GM18951 (cell line): ENCODE data around the gene MRPL11.
"Not testable (repeated sequence)": the region's sequence is repeated elsewhere in the genome, so short reads cannot be mapped to it uniquely, and the experiment has no call there.

Experiments
- POLR2A ChIP-seq: IDR thresholded peaks from 4 replicates; pipeline ENCODE4 v1.6.1; 2011; ENCODE audit warnings: mild to moderate bottlenecking; ENCODE audit not compliant: insufficient read length, insufficient read depth; ENCODE audit errors: extremely low read depth
- in situ Hi-C: fragments of 300-500 bp; cut with MboI; formaldehyde crosslinking; loops from one replicate; pipeline ENCODE4 v1.12.0; 2022; ENCODE audit warnings: low sequenced_read_pairs, mixed read lengths, inconsistent platforms; ENCODE audit not compliant: unreplicated experiment

Gene MRPL11

GRCh38 chr11:66462911-66463310 lies 24.3 kb upstream of the MRPL11 start:
- in situ Hi-C loops, result no loop called here
- no peak for TF ChIP-seq POLR2A

DNA sequence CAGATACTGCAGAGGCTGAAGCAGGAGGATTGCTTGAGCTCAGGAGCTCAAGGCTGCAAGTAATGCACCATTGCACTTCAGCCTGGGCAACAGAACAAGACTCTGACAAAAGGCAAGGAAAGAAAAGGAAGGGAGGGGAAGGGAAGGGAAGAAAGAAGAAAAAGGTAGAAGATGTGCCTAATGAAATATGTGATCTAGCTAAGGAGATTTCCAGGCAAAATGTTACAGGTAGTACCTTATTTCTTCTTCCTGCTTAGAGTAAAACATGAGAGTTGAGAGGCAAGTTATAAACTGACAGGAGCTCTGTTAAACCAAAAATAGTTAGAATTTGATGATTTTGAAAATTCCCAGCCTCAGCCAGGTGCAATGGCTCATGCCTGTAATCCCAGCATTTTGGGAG lies 23.4 kb upstream of the MRPL11 start:
- in situ Hi-C loops, result no loop called here
- TF ChIP-seq POLR2A, result no peak

- in situ Hi-C loops, result no loop called here
- no peak for TF ChIP-seq POLR2A
These were observed 20.6 kb upstream of the MRPL11 start for GRCh38 chr11:66459138-66459778.

- TF ChIP-seq POLR2A, result no peak
- in situ Hi-C loops, result no loop called here
These were observed 19.2 kb upstream of the MRPL11 start for GRCh38 chr11:66457826-66458225.

GRCh38 chr11:66454828-66455227 lies 16.2 kb upstream of the MRPL11 start:
- no peak for TF ChIP-seq POLR2A
- in situ Hi-C loops, result no loop called here

- in situ Hi-C loops, result no loop called here
- no peak for TF ChIP-seq POLR2A
These were observed 15.6 kb upstream of the MRPL11 start for GRCh38 chr11:66454247-66454646.

DNA sequence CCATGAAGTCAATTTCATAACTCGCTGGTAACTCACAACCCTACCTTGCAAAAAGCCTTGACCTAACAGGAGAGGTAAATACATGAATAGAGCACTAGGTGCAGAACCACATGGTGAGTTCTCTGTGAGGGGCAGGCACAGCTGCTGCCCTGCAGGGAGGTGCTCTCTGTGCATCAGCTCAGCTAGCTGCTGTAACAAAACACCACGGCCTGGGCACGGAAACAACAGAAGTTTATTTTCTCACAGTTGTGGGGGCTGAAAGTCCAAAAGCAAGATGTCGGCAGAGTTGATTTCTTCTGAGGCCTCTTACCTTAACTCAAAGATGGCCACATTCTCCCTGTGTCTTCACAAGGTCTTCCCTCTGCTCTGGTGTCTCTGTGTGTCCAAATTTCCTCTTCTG lies 13.0 kb upstream of the MRPL11 start:
- TF ChIP-seq POLR2A, result no peak
- in situ Hi-C loops, result no loop called here

DNA sequence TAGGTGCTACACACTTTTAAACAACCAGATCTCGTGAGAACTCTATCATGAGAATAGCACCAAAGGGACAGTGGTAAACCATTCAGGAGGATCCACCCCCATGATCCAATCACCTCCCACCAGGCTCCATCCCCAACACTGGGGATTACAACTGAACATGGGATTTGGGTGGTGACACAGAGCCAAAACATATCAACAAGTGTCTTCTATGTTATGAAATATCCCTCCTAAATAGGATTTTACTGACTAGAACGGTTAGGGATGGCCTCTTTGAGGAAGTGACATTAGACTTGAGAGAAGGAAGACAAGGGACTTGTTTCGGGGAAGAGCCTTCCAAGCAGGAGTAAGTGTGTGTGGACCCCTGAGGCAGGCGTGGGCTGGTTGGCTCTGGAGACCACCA lies 11.9 kb upstream of the MRPL11 start:
- in situ Hi-C loops, result no loop called here
- TF ChIP-seq POLR2A, result no peak

DNA sequence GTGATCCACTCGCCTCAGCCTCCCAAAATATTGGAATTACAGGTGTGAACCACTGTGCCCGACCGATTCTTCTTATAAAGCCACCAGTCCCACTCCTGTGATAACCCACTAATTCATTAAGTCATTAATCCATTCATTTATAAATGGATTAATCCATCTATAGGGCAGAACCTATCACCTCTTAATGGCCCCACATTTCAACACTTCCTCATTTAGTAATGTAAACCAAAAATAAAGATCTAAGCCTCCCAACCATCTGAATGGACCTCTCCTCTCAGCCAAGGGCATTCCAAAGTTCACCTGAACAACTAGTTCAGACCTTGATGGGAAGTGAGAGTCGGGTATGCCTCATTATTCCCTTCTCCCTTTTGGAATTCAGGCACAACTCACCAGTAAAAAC lies 9.9 kb upstream of the MRPL11 start:
- in situ Hi-C loops, result no loop called here
- no peak for TF ChIP-seq POLR2A

- in situ Hi-C loops, result no loop called here
- TF ChIP-seq POLR2A, result no peak
These were observed 8.4 kb upstream of the MRPL11 start for GRCh38 chr11:66447012-66447411.

- in situ Hi-C loops, result no loop called here
- no peak for TF ChIP-seq POLR2A
These were observed 5.0 kb upstream of the MRPL11 start for GRCh38 chr11:66443602-66444001.

DNA sequence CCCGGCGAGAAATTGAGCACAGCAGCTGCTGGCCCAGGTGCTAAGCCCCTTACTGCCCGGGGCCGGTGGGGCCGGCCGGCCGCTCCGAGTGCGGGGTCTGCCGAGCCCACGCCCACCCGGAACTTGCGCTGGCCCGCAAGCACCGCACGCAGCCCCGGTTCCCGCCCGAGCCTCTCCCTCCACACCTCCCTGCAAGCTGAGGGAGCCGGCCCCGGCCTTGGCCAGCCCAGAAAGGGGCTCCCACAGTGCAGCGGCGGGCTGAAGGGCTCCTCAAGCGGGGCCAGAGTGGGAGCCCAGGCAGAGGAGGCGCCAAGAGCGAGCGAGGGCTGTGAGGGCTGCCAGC lies 2.3 kb upstream of the MRPL11 start:
- in situ Hi-C loops, result not testable (repeated sequence)

DNA sequence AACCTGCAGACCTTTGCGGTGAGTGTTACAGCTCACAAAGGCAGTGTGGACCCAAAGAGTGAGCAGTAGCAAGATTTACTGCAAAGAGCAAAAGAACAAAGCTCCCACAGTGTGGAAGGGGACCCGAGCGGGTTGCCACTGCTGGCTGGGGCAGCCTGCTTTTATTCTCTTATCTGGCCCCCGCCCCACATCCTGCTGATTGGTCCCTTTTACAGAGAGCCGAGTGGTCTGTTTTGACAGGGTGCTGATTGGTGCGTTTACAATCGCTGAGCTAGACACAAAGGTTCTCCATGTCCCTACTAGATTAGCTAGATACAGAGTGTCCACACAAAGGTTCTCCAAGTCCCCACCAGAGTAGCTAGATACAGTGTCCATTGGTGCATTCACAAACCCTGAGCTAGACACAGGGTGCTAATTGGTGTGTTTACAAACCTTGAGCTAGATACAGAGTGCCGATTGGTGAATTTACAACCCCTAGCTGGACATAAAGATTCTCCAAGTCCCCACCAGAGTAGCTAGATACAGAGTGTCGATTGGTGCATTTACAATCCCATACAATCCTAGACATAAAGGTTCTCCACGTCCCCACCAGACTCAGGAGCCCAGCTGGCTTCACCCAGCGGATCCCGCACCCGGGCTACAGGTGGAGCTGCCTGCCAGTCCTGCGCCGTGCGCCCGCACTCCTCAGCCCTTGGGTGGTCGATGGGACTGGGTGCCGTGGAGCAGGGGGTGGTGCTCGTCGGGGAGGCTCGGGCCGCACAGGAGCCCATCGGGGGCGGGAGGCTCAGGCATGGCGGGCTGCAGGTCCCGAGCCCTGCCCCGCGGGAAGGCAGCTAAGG lies 1.7 kb upstream of the MRPL11 start:
- in situ Hi-C loops, result not testable (repeated sequence)

- TF ChIP-seq POLR2A, result no peak
- in situ Hi-C loops, result no loop called here
These were observed 607 bp downstream of the MRPL11 start for GRCh38 chr11:66437979-66438503.
